Liver (tissue), 9 donors: Measurements from ENCODE around the gene SMC1A. TPM values are rescaled to one million over a fixed set of nuclear protein-coding genes. Genes with fewer than 3 reads are reported as not detected.

Experiments used
- DNase-seq: peaks from one replicate; pipeline ENCODE4 v3.0.0-alpha.2; 2017; ENCODE audit warnings: low spot score
- H3K27ac ChIP-seq, 2 donors: one replicate each; pipeline ENCODE4 v1.7.0; 2013; ENCODE audit warnings: inconsistent platforms in 2 of 2, low read length in 2 of 2, control low read depth in 1 of 2, low read depth in 1 of 2, mild to moderate bottlenecking in 1 of 2
- H3K27me3 ChIP-seq, 4 donors: one replicate each; pipeline versions ENCODE4 v1.6.1 to v1.7.0; 2013; ENCODE audit warnings: low read length in 3 of 4, inconsistent platforms in 1 of 4, mild to moderate bottlenecking in 1 of 4, moderate library complexity in 1 of 4; ENCODE audit not compliant: control insufficient read depth in 4 of 4, insufficient read depth in 4 of 4
- H3K36me3 ChIP-seq, 4 donors: one replicate each; pipeline versions ENCODE4 v1.6.1 to v1.7.0; 2013; ENCODE audit warnings: low read length in 3 of 4, mild to moderate bottlenecking in 3 of 4, low read depth in 1 of 4, moderate library complexity in 1 of 4; ENCODE audit not compliant: control insufficient read depth in 4 of 4, insufficient read depth in 3 of 4
- H3K4me1 ChIP-seq, 4 donors: one replicate each; pipeline versions ENCODE4 v1.6.1 to v1.7.0; 2013; ENCODE audit warnings: low read length in 3 of 4, mild to moderate bottlenecking in 3 of 4, moderate library complexity in 1 of 4; ENCODE audit not compliant: control insufficient read depth in 4 of 4, insufficient read depth in 4 of 4
- H3K4me3 ChIP-seq, 3 donors: one replicate each; pipeline versions ENCODE4 v1.6.1 to v1.7.0; 2013; ENCODE audit warnings: low read length in 3 of 3, control low read depth in 1 of 3, low read depth in 1 of 3, mild to moderate bottlenecking in 1 of 3
- H3K9ac ChIP-seq, 2 donors: one replicate each; pipeline ENCODE4 v1.7.0; 2013; ENCODE audit warnings: low read length in 2 of 2, mild to moderate bottlenecking in 2 of 2, moderate library complexity in 2 of 2, control low read depth in 1 of 2, low read depth in 1 of 2
- H3K9me3 ChIP-seq, 4 donors: one replicate each; pipeline versions ENCODE4 v1.6.1 to v1.7.0; 2013; ENCODE audit warnings: low read length in 3 of 4; ENCODE audit not compliant: control insufficient read depth in 4 of 4
- EGR1 ChIP-seq, 2 donors: IDR thresholded peaks; 2 replicates each; pipeline ENCODE4 v1.6.1; 2016 to 2018; ENCODE audit warnings: antibody characterized with exemption in 2 of 2, low read depth in 2 of 2
- FOXA1 ChIP-seq: IDR thresholded peaks from 2 replicates; pipeline ENCODE4 v1.6.1; 2016; ENCODE audit warnings: antibody characterized with exemption
- FOXA2 ChIP-seq: IDR thresholded peaks from 2 replicates; pipeline ENCODE4 v1.6.1; 2016; ENCODE audit warnings: antibody characterized with exemption
- GABPA ChIP-seq, 2 donors: IDR thresholded peaks in 1 of 2; conservative IDR thresholded peaks in 1 of 2; 2 replicates each; pipeline ENCODE4 v1.6.1; 2016; ENCODE audit warnings: antibody characterized with exemption in 2 of 2, mild to moderate bottlenecking in 1 of 2, moderate library complexity in 1 of 2
- HNF4A ChIP-seq, 2 donors: conservative IDR thresholded peaks; 2 replicates each; pipeline ENCODE4 v1.6.1; 2016; ENCODE audit warnings: antibody characterized with exemption in 2 of 2, mild to moderate bottlenecking in 2 of 2
- JUND ChIP-seq, 2 donors: IDR thresholded peaks; 2 replicates each; pipeline ENCODE4 v1.6.1; 2016; ENCODE audit warnings: antibody characterized with exemption in 2 of 2
- RAD21 ChIP-seq, 2 donors: IDR thresholded peaks; 2 replicates each; pipeline ENCODE4 v1.6.1; 2016; ENCODE audit warnings: antibody characterized with exemption in 2 of 2, mild to moderate bottlenecking in 2 of 2
- RXRA ChIP-seq, 2 donors: IDR thresholded peaks; 2 replicates each; pipeline ENCODE4 v1.6.1; 2017 to 2018; ENCODE audit warnings: antibody characterized with exemption in 2 of 2, mild to moderate bottlenecking in 1 of 2
- TAF1 ChIP-seq: conservative IDR thresholded peaks from 2 replicates; pipeline ENCODE4 v1.6.1; 2016; ENCODE audit warnings: antibody characterized with exemption, mild to moderate bottlenecking
- YY1 ChIP-seq: IDR thresholded peaks from 2 replicates; pipeline ENCODE4 v1.6.1; 2016; ENCODE audit warnings: antibody characterized with exemption, mild to moderate bottlenecking
- WGBS: extraction: QIAGEN DNeasy Blood & Tissue Kit; methylation state at CpG from one replicate; pipeline ENCODE4 v1.1.7; 2013; 5-methylcytosine and 5-hydroxymethylcytosine counted together
- polyA plus RNA-seq, 2 donors: library from polyadenylated mRNA; stranded (reverse) in 1 of 2; unstranded in 1 of 2; fragments of 200-250 nt in 1 of 2; fragments of >200 nt in 1 of 2; fragmentation: Nextera tagmentation in 1 of 2; extraction: Ambion mirVana in 1 of 2; gene quantifications; one replicate each; pipeline versions ENCODE4 v1.2.1 to v1.2.3, GENCODE V29; 2013 to 2015
- total RNA-seq, 2 donors: library from RNA; depleted of rRNA; stranded (reverse); fragments of >200 nt; gene quantifications; one replicate each; pipeline ENCODE4 v1.2.3, GENCODE V29; 2014
- TF ChIP-seq, protein P1 (sequence below): IDR thresholded peaks from 2 replicates; pipeline ENCODE4 v1.6.1; 2016; ENCODE audit warnings: antibody characterized with exemption
- TF ChIP-seq, protein P2 (sequence below): fragments of 150-350 bp; IDR thresholded peaks from 2 replicates; pipeline ENCODE4 v1.5.1; 2017; ENCODE audit warnings: improper control_type of control experiment, low read depth, low read length; ENCODE audit not compliant: missing input control
- donor health status: healthy.
- donor health status: healthy.
- donor health status: healthy.
- donor health status: healthy.
- donor health status: healthy.

The SMC1A gene
- total and polyA plus RNA-seq, 4 donors: 11.0 to 25.6 (median 18.2) TPM

DNA sequence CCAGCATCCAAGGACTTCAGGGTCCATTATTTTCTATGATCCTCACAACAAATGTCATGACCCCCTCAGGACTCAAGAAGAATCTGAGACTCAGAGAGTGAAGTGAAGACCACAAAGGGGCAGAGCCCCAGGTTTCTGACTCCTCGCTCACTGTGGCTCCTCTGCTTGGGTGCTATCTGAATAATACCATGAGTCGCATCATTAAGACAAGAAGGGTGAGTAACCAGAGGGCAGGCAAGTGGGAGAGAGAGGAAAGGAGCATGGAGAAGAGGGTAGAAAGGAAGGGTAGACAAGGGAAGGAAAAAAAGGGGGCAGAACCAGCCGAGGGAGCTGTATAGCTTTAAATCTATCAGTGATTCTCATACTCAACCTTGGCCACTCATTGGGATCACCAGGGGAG, 27.2 kb upstream of the SMC1A start:
- no peak overlapping the region for H3K9ac ChIP-seq
- WGBS: 94% methylated on average over 3 of the region's 3 CpGs
- no peak overlapping the region for H3K27ac ChIP-seq
- TF ChIP-seq RAD21 (IDR thresholded peaks at IDR 0.05) (no peak), EGR1 (IDR thresholded peaks at IDR 0.05; ENCODE audit: low read depth in 2 of 2) (no peak), JUND (IDR thresholded peaks at IDR 0.05) (no peak), GABPA (IDR thresholded peaks at IDR 0.05 in 1 of 2, conservative IDR thresholded peaks at IDR 0.05 in 1 of 2) (no peak), FOXA1 (no peak)
- no peak overlapping the region for H3K4me3 ChIP-seq
- H3K9me3 ChIP-seq: no peaks in the 10 kb centered on the region
- no peaks in the 10 kb centered on the region for H3K36me3 ChIP-seq
- H3K27me3 ChIP-seq: no peaks in the 10 kb centered on the region
- no peaks in the 10 kb centered on the region for H3K4me1 ChIP-seq
- DNase-seq: no peak

DNA sequence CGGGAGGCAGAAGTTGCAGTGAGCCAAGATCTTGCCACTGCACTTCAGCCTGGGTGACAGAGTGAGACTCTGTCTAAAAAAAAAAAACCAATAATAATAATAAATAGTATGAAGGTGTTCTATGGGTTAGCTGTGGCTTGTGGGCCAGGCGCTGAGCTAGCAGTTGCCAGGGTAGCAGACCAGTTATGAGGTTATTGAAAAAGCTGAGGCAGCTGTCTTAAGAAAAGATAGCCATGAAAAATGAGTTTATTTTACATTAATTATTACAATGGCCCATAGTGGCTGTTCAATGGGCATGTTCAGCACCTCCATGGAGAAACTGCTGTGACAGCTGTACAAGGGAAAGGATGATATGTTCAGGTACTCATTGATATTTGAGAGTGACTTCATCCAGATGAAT, 25.0 kb upstream of the SMC1A start:
- Histone ChIP-seq H3K36me3 (no peaks in the 10 kb centered on the region), H3K4me1 (no peaks in the 10 kb centered on the region), H3K9me3 (no peaks in the 10 kb centered on the region), H3K27me3 (no peaks in the 10 kb centered on the region), H3K4me3 (no peak overlapping the region), H3K9ac (no peak overlapping the region), H3K27ac (no peak overlapping the region)
- TF ChIP-seq, protein P1, sequence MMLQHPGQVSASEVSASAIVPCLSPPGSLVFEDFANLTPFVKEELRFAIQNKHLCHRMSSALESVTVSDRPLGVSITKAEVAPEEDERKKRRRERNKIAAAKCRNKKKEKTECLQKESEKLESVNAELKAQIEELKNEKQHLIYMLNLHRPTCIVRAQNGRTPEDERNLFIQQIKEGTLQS: no peak
- TF ChIP-seq FOXA1: no peak
- no peak for TF ChIP-seq HNF4A (conservative IDR thresholded peaks at IDR 0.05)
- DNase-seq: no peak
- WGBS: 92% methylated on average over 2 of the region's 2 CpGs

DNA sequence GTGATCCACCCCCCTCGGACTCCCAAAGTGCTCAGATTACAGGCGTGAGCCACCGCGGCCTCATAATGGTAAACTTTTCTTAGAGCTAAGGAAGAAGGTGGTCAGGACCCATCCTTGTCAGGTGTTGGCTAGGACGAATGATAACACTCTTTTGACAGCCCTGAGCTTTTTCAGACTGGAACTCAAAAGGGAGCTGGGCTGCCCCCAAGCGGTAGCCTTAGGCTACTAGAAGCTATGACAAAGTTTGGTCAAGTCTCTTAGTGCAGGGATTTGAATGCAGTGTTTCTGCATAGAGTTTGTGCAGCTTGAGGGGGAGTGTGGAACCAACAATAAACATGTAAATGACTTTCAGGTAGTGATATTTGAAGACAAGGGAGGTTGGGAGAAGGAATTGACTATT, 23.5 kb upstream of the SMC1A start:
- Histone ChIP-seq H3K4me3 (no peak overlapping the region), H3K36me3 (no peaks in the 10 kb centered on the region), H3K27me3 (peaks cover 0 to 3% (median 0%) of the 10 kb centered on the region in 4 donors), H3K9ac (no peak overlapping the region), H3K9me3 (no peaks in the 10 kb centered on the region), H3K27ac (no peak overlapping the region), H3K4me1 (peaks cover 2 to 13% (median 8%) of the 10 kb centered on the region in 4 donors)
- DNase-seq: peak; percentile 35
- TF ChIP-seq TAF1 (no peak), YY1 (no peak), RXRA (IDR thresholded peaks at IDR 0.05) (no peak), RAD21 (IDR thresholded peaks at IDR 0.05) (peak; percentile 68 to 77)
- TF ChIP-seq, protein P2, sequence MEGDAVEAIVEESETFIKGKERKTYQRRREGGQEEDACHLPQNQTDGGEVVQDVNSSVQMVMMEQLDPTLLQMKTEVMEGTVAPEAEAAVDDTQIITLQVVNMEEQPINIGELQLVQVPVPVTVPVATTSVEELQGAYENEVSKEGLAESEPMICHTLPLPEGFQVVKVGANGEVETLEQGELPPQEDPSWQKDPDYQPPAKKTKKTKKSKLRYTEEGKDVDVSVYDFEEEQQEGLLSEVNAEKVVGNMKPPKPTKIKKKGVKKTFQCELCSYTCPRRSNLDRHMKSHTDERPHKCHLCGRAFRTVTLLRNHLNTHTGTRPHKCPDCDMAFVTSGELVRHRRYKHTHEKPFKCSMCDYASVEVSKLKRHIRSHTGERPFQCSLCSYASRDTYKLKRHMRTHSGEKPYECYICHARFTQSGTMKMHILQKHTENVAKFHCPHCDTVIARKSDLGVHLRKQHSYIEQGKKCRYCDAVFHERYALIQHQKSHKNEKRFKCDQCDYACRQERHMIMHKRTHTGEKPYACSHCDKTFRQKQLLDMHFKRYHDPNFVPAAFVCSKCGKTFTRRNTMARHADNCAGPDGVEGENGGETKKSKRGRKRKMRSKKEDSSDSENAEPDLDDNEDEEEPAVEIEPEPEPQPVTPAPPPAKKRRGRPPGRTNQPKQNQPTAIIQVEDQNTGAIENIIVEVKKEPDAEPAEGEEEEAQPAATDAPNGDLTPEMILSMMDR: peak; percentile 54
- WGBS: 21% methylated on average over 6 of the region's 6 CpGs

DNA sequence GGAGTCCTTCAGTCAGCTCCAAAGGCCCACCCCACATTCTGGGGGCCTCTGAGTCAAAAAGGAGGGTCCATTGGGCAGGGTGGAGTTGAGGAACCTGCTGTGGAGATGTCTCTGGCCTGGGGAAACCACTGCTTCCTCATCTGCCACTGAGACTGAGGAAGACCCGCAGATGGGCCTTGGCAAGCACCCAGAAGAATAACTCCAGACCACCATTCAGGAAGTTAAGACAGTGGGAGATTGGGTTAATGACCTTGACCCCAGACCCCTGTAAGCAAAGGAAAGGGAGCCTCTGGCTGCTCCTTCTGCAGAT, 19.8 kb upstream of the SMC1A start:
- DNase-seq: no peak
- TF ChIP-seq FOXA1 (no peak), FOXA2 (no peak), YY1 (no peak), JUND (IDR thresholded peaks at IDR 0.05) (no peak), GABPA (IDR thresholded peaks at IDR 0.05 in 1 of 2, conservative IDR thresholded peaks at IDR 0.05 in 1 of 2) (no peak), TAF1 (no peak), EGR1 (IDR thresholded peaks at IDR 0.05; ENCODE audit: low read depth in 2 of 2) (no peak), HNF4A (conservative IDR thresholded peaks at IDR 0.05) (no peak), RAD21 (IDR thresholded peaks at IDR 0.05) (no peak)
- Histone ChIP-seq H3K4me1 (peaks cover 2 to 20% (median 10%) of the 10 kb centered on the region in 4 donors), H3K27ac (peak overlapping the region in 1 of 2 donors; percentile 3), H3K27me3 (peaks cover 0 to 3% (median 0%) of the 10 kb centered on the region in 4 donors), H3K9me3 (no peaks in the 10 kb centered on the region), H3K9ac (no peak overlapping the region), H3K36me3 (no peaks in the 10 kb centered on the region), H3K4me3 (peak overlapping the region in 1 of 3 donors; percentile 50)
- 67% methylated on average over 1 of the region's 1 CpG for WGBS
